Neutrophil (primary cell): ENCODE data around the gene SLC44A4.

Experiments
- H3K27ac ChIP-seq: fragments of 200-600 bp; sonication (generic); 2 replicates; pipeline ENCODE4 v1.5.1; 2016; ENCODE audit warnings: mild to moderate bottlenecking, moderate library complexity
- H3K27me3 ChIP-seq: fragments of 200-600 bp; sonication (generic); 2 replicates; pipeline ENCODE4 v1.6.0; 2016; ENCODE audit warnings: mild to moderate bottlenecking
- H3K36me3 ChIP-seq: fragments of 200-600 bp; sonication (generic); 2 replicates; pipeline ENCODE4 v1.5.1; 2017
- H3K4me1 ChIP-seq, 2 experiments: fragments of 200-600 bp in 1 of 2; sonication (generic) in 1 of 2; 1 replicate in 1 of 2; 2 replicates in 1 of 2; pipeline versions ENCODE4 v1.5.1 to v1.6.1; 2013 to 2016; ENCODE audit warnings: low read depth in 1 of 2, low read length in 1 of 2, mild to moderate bottlenecking in 1 of 2, moderate library complexity in 1 of 2; ENCODE audit not compliant: control insufficient read depth in 1 of 2, insufficient read depth in 1 of 2
- H3K4me3 ChIP-seq, 2 experiments: fragments of 200-600 bp in 1 of 2; sonication (generic) in 1 of 2; 1 replicate in 1 of 2; 2 replicates in 1 of 2; pipeline ENCODE4 v1.5.1; 2013 to 2016; ENCODE audit warnings: low read depth in 1 of 2, low read length in 1 of 2, mild to moderate bottlenecking in 1 of 2, moderate library complexity in 1 of 2
- H3K9me3 ChIP-seq: fragments of 200-600 bp; sonication (generic); 2 replicates; pipeline ENCODE4 v1.5.1; 2016
- CTCF ChIP-seq: fragments of 200-600 bp; sonication (generic); IDR thresholded peaks from 2 replicates; pipeline ENCODE4 v1.5.1; 2016; ENCODE audit warnings: antibody characterized with exemption

Gene SLC44A4

GRCh38 chr6:31877651-31878161 is 1.1 kb downstream of the SLC44A4 start:
- peaks cover 31% of the 10 kb centered on the region for H3K36me3 ChIP-seq
- no peak for TF ChIP-seq CTCF
- no peaks in the 10 kb centered on the region for H3K27me3 ChIP-seq
- no peaks in the 10 kb centered on the region for H3K9me3 ChIP-seq
- H3K27ac ChIP-seq = no peak overlapping the region
- no peaks in the 10 kb centered on the region for H3K4me1 ChIP-seq
- no peak overlapping the region for H3K4me3 ChIP-seq

- H3K27ac ChIP-seq = no peak overlapping the region
- no peak overlapping the region for H3K4me3 ChIP-seq
- peaks cover 26% of the 10 kb centered on the region for H3K36me3 ChIP-seq
- no peak for TF ChIP-seq CTCF
- H3K9me3 ChIP-seq = no peaks in the 10 kb centered on the region
- no peaks in the 10 kb centered on the region for H3K27me3 ChIP-seq
- H3K4me1 ChIP-seq = no peaks in the 10 kb centered on the region
Measured at GRCh38 chr6:31877125-31877650, 1.6 kb downstream of the SLC44A4 start.

- Histone ChIP-seq H3K4me1 (no peaks in the 10 kb centered on the region), H3K27ac (no peak overlapping the region), H3K27me3 (no peaks in the 10 kb centered on the region), H3K9me3 (no peaks in the 10 kb centered on the region), H3K36me3 (peaks cover 20% of the 10 kb centered on the region), H3K4me3 (no peak overlapping the region)
- TF ChIP-seq CTCF = no peak
Measured at GRCh38 chr6:31876357-31876756, 2.4 kb downstream of the SLC44A4 start.

- H3K9me3 ChIP-seq = no peaks in the 10 kb centered on the region
- peaks cover 15% of the 10 kb centered on the region for H3K36me3 ChIP-seq
- no peaks in the 10 kb centered on the region for H3K4me1 ChIP-seq
- TF ChIP-seq CTCF = no peak
- no peak overlapping the region for H3K27ac ChIP-seq
- H3K4me3 ChIP-seq = no peak overlapping the region
- H3K27me3 ChIP-seq = no peaks in the 10 kb centered on the region
Measured at GRCh38 chr6:31875877-31876276, 2.9 kb downstream of the SLC44A4 start.

GRCh38 chr6:31874836-31875572 is 3.8 kb downstream of the SLC44A4 start:
- Histone ChIP-seq H3K27me3 (no peaks in the 10 kb centered on the region), H3K4me3 (no peak overlapping the region)
- TF ChIP-seq CTCF = no peak

More at GRCh38 chr6:31874836-31875572, 3.8 kb downstream of the SLC44A4 start:
- H3K9me3 ChIP-seq = no peaks in the 10 kb centered on the region
- no peak overlapping the region for H3K27ac ChIP-seq
- H3K4me1 ChIP-seq = no peaks in the 10 kb centered on the region
- H3K36me3 ChIP-seq = peaks cover 6% of the 10 kb centered on the region
